ACC112 (cell line): Measurements from ENCODE around the gene TARS2.
A peak's percentile ranks its signal among the peaks of the same experiment; 100 is the strongest.

Experiments used
- H2AFZ ChIP-seq: fragments of 200-600 bp; sonication (generic); one replicate; pipeline ENCODE4 v1.6.0; 2017; ENCODE audit warnings: antibody characterized with exemption, low read length; ENCODE audit not compliant: unreplicated experiment
- H3K27ac ChIP-seq: fragments of 200-600 bp; sonication (generic); 2 replicates; pipeline ENCODE4 v1.5.1; 2014; ENCODE audit warnings: low read depth, mild to moderate bottlenecking, antibody characterized with exemption, low read length, moderate library complexity
- H3K27me3 ChIP-seq: fragments of 200-600 bp; sonication (generic); 2 replicates; pipeline ENCODE4 v1.6.1; 2014; ENCODE audit warnings: mild to moderate bottlenecking, antibody characterized with exemption, low read length, moderate library complexity, mixed read lengths; ENCODE audit not compliant: insufficient read depth
- H3K36me3 ChIP-seq: fragments of 200-600 bp; sonication (generic); 2 replicates; pipeline ENCODE4 v1.6.1; 2016; ENCODE audit warnings: mild to moderate bottlenecking, antibody characterized with exemption, low read length, moderate library complexity, mixed read lengths; ENCODE audit not compliant: insufficient read depth
- H3K4me1 ChIP-seq: fragments of 200-600 bp; sonication (generic); one replicate; pipeline ENCODE4 v1.6.1; 2016; ENCODE audit warnings: low read length, mixed read lengths; ENCODE audit not compliant: insufficient read depth, unreplicated experiment, control insufficient read depth
- H3K4me3 ChIP-seq: fragments of 200-600 bp; sonication (generic); 2 replicates; pipeline ENCODE4 v1.5.1; 2014; ENCODE audit warnings: mild to moderate bottlenecking, low read depth, low read length
- H3K79me2 ChIP-seq: fragments of 200-600 bp; sonication (generic); one replicate; pipeline ENCODE4 v1.6.0; 2016; ENCODE audit warnings: low read length; ENCODE audit not compliant: control insufficient read depth, unreplicated experiment, insufficient read depth

TARS2 gene

GRCh38 chr1:150507912-150508864 is 21.0 kb downstream of the TARS2 start, which contains the start of gene ECM1:
Gene ECM1 (plus strand): TSS chr1:150508109. CDS start chr1:150508210, 101 bp downstream.
- H3K4me1 ChIP-seq = peaks cover 21% of the 10 kb centered on the region
- peak within 1 kb of the TSS; percentile 56 for H3K27ac ChIP-seq
- no peaks in the 10 kb centered on the region for H3K27me3 ChIP-seq
- peak within 1 kb of the TSS; percentile 76 for H3K4me3 ChIP-seq
- no peaks in the 10 kb centered on the region for H3K36me3 ChIP-seq
- H3K79me2 ChIP-seq = peaks cover 7% of the 10 kb centered on the region
- no peak within 1 kb of the TSS for H2AFZ ChIP-seq

- Histone ChIP-seq H3K36me3 (no peaks in the 10 kb centered on the region; the same call in 1 of the 2 replicates), H2AFZ (no peak overlapping the region), H3K79me2 (peaks cover 7% of the 10 kb centered on the region), H3K4me1 (peaks cover 26% of the 10 kb centered on the region), H3K27ac (no peak overlapping the region), H3K4me3 (peak overlapping the region; percentile 76), H3K27me3 (no peaks in the 10 kb centered on the region)
Measured at GRCh38 chr1:150508982-150509381, 21.8 kb downstream of the TARS2 start.

GRCh38 chr1:150511551-150511950 is 24.3 kb downstream of the TARS2 start:
- no peak overlapping the region for H3K27ac ChIP-seq
- peaks cover 29% of the 10 kb centered on the region for H3K4me1 ChIP-seq
- H3K36me3 ChIP-seq = no peaks in the 10 kb centered on the region; the same call in 1 of the 2 replicates

GRCh38 chr1:150511985-150512660 is 24.9 kb downstream of the TARS2 start:
- no peaks in the 10 kb centered on the region for H3K27me3 ChIP-seq
- H3K27ac ChIP-seq = no peak overlapping the region
- no peaks in the 10 kb centered on the region; the same call in 1 of the 2 replicates for H3K36me3 ChIP-seq
- no peak overlapping the region for H3K4me3 ChIP-seq
- H2AFZ ChIP-seq = no peak overlapping the region
- H3K79me2 ChIP-seq = peaks cover 7% of the 10 kb centered on the region
- H3K4me1 ChIP-seq = peaks cover 31% of the 10 kb centered on the region

More at GRCh38 chr1:150511551-150511950, 24.3 kb downstream of the TARS2 start:
- Histone ChIP-seq H3K27me3 (no peaks in the 10 kb centered on the region), H2AFZ (no peak overlapping the region), H3K79me2 (peaks cover 7% of the 10 kb centered on the region), H3K4me3 (no peak overlapping the region)

GRCh38 chr1:150512846-150513245 is 25.6 kb downstream of the TARS2 start:
- no peak overlapping the region for H3K27ac ChIP-seq
- H3K4me3 ChIP-seq = no peak overlapping the region
- no peaks in the 10 kb centered on the region for H3K27me3 ChIP-seq
- H3K79me2 ChIP-seq = peaks cover 7% of the 10 kb centered on the region
- H2AFZ ChIP-seq = no peak overlapping the region
- no peaks in the 10 kb centered on the region; the same call in 1 of the 2 replicates for H3K36me3 ChIP-seq
- H3K4me1 ChIP-seq = peaks cover 27% of the 10 kb centered on the region

GRCh38 chr1:150513351-150513791 is 26.2 kb downstream of the TARS2 start:
- no peaks in the 10 kb centered on the region; the same call in 1 of the 2 replicates for H3K36me3 ChIP-seq
- no peaks in the 10 kb centered on the region for H3K27me3 ChIP-seq
- H3K27ac ChIP-seq = no peak overlapping the region
- peaks cover 7% of the 10 kb centered on the region for H3K79me2 ChIP-seq
- no peak overlapping the region for H2AFZ ChIP-seq
- no peak overlapping the region for H3K4me3 ChIP-seq
- H3K4me1 ChIP-seq = peaks cover 22% of the 10 kb centered on the region

- H3K4me1 ChIP-seq = peaks cover 14% of the 10 kb centered on the region
- H3K79me2 ChIP-seq = peaks cover under 1% of the 10 kb centered on the region
- no peak overlapping the region for H3K4me3 ChIP-seq
- no peaks in the 10 kb centered on the region; the same call in 1 of the 2 replicates for H3K36me3 ChIP-seq
- H3K27me3 ChIP-seq = no peaks in the 10 kb centered on the region
- no peak overlapping the region for H2AFZ ChIP-seq
- no peak overlapping the region for H3K27ac ChIP-seq
Measured at GRCh38 chr1:150514260-150514659, 27.0 kb downstream of the TARS2 start.

GRCh38 chr1:150514913-150515327 is 27.7 kb downstream of the TARS2 start:
- Histone ChIP-seq H3K36me3 (no peaks in the 10 kb centered on the region; the same call in 1 of the 2 replicates), H3K4me1 (peaks cover 14% of the 10 kb centered on the region), H3K4me3 (peak overlapping the region; percentile 72), H3K79me2 (no peaks in the 10 kb centered on the region), H3K27me3 (no peaks in the 10 kb centered on the region), H3K27ac (no peak overlapping the region), H2AFZ (peak overlapping the region; percentile 33)

GRCh38 chr1:150515328-150516049 is 28.3 kb downstream of the TARS2 start, which contains the start of gene FALEC:
Gene FALEC (plus strand): TSS chr1:150515752.
- Histone ChIP-seq H2AFZ (peak within 1 kb of the TSS; percentile 70), H3K27ac (no peak within 1 kb of the TSS), H3K36me3 (no peaks in the 10 kb centered on the region; the same call in 1 of the 2 replicates), H3K79me2 (no peaks in the 10 kb centered on the region), H3K4me3 (peak within 1 kb of the TSS; percentile 72), H3K4me1 (peaks cover 14% of the 10 kb centered on the region), H3K27me3 (no peaks in the 10 kb centered on the region)

GRCh38 chr1:150516050-150516591 is 28.9 kb downstream of the TARS2 start:
- H3K4me1 ChIP-seq = peaks cover 14% of the 10 kb centered on the region
- H2AFZ ChIP-seq = peak overlapping the region; percentile 70
- H3K27me3 ChIP-seq = no peaks in the 10 kb centered on the region
- H3K79me2 ChIP-seq = no peaks in the 10 kb centered on the region
- no peaks in the 10 kb centered on the region; the same call in 1 of the 2 replicates for H3K36me3 ChIP-seq
- no peak overlapping the region for H3K27ac ChIP-seq
- H3K4me3 ChIP-seq = peak overlapping the region; percentile 72
